ENCODE results near the gene PNKP.

DNA sequence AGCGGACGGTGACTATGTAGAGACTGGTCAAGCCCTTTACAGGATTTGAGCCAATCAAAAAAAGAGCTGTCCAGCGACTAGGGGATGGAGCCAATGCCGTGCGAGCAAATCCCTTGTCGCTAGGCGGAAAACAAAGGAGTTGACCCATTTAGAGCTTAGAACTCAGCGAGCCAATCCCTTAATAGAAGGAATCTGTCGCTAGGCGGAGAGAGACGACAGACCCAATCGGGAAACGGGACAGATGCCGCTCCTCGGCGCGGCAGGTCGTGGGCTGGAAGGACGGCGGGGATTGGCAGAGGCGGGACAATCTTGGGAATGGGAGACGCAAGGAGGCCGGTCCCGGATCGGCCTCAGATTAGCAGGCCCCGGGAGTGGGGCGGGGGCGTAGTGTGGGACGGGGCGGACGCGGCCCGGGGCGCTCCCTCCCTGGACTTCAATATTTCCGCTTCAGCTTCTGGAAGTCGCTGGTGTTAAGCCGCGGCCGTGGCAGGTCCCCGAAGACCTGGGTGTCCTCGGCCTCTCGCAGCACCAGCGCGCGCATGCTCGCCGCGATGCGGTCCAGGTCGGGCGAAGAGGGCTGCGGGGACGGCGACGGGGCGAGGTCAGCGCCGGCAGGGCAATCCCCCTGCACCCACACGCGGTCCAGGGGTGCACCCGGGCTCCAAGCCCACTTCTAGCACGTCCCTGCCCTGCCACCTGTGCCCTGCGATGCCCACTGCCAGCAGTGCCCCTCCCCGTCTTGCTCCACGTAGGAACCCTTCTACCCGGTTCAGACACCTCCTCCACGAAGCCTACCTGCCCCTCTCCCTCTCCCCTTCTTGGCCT lies 2.3 kb upstream of the PNKP start:
- TF ChIP-seq CTCF (conservative IDR thresholded peaks at IDR 0.05), result no peak
- peak; percentile 75; the same call in 1 of the 2 replicates for TF ChIP-seq ZFX (IDR thresholded peaks at IDR 0.05)

Data from C4-2B (cell line).